COLO668 (cell line): ENCODE data around the gene NOS1AP.

ENCODE experiments used
- DNase-seq: peaks from one replicate; lab custom pipeline; 2025; ENCODE audit not compliant: unreplicated experiment; lab: John Stamatoyannopoulos, UW

The NOS1AP gene

DNA sequence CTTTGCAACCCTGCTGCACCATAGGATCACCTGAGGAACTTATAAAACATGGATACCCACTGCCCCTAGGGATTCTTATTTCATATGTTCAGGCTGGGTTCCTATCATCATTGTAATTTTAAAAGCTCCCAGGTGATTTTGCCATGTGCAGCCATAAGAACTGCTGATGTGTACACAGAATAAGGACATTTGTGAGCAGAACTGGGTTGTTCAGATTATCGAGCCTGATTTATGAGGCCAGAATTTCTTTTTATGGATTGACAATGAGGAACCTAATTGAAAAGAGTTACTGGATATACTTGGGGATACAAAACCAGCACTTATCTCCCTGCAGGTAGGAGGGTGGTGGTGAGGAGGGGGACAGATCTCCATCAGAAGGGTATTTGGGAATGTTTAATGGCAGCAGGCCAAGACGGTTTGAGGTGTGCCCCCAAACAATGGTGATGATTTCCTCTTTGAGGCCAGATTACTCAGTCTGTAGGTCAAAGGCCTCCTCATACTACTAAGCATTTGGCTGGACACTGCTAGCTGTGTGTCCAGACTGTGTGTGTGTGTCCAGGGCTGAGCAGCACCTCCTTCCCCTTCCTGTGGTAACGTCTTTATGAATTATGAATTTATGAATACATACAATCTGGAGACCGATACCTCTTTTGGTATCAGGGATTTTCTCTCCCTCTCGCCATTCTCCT, 18.9 kb downstream of the NOS1AP start:
- DNase-seq, result no peak

DNA sequence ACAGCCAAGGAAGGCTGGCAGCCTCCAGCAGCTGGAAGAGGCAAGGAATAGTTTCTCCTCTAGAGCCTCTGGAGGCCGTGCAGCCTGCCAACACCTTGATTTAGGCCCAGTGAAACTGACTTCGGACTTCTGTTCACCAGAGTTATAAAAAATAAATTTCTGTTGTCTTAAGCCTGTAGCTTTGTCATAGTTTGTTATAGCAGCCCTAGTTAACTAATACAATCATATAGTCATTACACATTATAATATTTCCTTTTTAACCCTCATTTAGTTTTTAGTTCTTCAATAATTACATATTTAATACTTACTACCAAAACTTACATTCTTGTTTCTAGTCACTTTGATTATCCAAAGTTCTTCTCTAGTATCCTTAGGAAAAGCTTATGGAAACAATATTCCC, 20.3 kb downstream of the NOS1AP start:
- no peak for DNase-seq

DNA sequence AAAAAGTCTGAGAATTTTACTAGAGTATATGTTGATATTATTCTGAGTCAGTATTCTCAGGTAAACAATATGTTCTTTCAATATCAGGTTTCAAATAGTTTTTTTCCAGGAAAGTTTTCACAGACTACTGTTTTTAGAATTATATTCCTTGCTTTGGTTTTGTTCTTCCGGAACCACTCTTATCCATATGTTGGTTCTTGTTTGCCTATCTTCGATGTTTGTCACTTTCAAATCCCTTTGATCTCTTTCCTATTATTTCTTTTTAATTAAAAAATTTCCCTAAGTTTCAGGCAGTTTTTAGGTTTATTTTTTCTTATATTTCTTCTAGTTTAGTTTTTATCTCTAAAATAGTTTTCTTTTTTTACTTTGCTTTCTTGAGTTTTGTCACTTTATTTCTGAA, 20.9 kb downstream of the NOS1AP start:
- DNase-seq, result no peak

DNA sequence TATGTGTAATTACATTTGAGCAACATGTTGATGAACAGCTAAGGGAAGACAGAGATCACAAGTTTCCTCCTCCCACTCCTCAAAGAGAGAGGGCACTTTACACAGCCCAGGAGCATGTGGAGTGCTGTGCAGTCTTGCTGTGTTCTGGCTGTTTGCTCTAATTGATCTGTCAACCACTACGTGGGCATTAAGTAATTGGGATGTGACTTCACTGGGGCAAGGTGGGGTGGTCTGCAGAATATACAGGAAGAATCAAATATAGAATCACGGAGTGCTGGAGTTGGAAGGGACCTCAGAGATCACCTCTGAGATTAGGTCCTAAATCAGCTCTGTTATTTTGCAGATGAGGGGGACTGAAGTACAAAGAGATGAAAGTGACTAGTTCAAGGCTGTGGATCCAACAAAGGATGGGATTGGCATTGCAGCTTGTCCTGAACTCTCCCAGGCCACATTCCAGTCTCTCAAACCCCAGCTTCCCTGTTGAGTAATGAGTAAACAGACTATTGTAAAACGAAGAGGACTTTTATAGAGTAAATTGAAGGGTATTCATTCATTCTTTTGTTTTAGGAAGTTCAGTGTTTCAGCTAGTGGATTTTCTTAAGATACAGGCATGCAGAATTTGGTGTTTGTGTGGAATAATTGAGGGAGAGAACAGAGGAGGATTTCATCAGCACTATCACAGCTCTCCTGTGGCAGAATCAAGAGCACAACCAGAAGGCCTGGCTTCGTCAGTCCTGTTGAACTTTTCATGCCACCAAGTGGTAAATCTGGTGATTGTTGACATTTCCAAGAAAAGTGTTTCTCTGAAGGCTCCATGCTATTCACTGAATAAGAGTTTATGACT, 22.4 kb downstream of the NOS1AP start:
- DNase-seq, result no peak

DNA sequence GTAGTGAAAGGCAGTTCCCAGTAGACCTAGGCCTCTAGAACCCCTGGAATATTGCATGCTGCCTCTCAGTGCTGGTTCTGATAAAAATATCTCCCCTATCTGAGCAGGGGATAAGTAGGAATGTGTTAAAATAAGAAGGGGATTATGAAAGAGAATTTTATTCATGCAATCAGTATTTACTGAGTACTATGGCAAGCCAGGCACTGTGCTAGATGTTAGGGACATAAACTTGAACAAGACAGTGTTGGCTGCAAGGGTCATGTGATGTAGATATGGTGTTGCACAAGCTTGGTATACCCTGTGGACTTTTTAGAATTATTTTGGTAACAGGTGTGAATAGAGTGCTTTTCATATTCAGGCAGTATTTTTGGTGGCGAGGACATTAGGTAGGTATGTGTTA, 23.6 kb downstream of the NOS1AP start:
- DNase-seq, result no peak

DNA sequence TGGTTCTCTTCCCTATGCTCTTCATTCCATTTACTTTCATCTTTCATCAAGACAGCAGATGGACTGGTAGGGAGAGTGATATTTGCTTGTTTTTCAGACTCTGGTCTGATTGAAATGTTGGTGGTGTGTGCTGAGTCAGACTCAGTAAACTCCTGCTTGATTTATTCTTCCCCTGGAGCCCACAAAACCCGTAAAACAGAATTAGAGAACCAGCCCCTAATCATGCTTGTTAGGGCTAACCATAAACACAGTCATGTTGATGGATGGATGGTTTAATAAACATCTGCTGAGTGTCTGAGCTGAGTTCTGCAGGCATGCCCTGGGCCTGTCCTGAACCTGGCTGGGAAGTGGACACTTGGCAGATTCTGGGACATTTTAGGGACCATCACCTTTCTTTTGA, 24.8 kb downstream of the NOS1AP start:
- DNase-seq, result no peak

DNA sequence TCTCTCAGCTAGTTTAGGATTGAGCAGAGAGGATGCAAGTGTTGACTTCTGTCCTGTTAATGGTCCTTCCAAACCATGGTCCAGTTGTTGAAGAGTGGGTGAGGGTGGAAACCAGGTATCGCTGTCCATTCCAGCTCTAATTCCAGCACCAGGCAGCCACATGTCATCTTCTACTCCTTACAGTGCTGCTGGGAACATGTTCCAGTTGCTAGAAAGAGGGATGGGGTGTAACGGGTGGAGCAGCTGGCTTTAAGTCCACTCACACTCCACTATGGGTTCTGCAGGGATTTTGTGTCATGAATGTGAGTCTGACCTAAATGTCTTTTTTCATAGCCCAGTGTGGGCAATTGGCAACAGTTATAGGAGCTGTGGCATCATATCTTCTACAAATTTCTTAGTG, 25.2 kb downstream of the NOS1AP start:
- no peak for DNase-seq

DNA sequence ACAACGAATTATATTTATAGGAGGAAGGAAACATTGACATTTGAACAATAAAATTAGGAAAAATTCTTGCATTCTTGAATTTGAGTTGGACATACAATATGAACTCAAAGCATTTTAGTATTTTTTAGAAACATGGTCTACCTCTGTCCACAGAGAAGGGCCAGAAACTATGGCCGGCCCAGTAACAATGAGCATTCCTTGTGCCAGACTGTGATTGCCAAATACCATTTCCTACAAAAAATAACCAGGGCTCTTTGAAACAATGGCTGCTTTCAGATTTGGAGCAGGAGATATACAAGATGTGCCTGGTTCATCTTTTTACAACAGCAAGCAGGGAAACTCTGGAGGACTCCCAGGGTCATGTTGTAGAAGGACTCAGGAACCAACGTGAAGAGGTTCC, 38.4 kb downstream of the NOS1AP start:
- no peak for DNase-seq

DNA sequence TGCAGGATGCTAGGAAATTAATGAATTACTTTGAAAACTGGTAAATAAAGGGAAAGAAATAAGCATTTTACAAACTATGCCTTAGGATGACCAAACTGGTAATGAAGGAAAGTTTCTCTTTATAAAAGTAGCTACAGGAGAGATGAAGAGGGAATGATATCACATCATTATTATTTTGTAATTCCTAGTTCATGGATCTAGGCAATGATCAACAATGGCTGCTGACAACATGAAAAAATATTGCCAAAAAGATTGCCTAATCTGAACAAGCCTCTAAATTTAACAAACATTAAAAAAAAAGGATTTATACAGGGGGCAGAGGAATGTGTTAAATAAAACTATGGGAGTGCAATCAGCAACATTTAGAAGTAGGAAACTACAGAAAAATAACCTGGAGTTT, 38.9 kb downstream of the NOS1AP start:
- DNase-seq, result no peak

DNA sequence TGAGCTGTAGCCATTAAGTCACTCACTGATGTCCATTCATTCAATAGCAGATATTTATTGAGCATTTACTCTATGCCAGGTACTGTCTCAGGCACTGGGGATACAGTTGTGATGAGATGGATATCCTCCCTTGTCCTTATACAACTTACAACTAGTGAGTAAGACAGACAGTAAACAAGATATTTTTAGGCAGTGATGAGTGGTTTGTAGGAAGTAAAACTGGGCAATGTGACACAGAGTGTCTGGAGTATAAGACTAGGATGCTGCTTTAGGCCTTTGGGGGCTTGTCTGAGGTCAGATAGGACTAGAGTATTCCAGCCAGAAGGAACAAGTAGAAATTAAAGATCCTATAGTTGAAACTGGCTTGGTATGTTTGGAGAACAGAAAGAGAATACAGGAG, 41.4 kb downstream of the NOS1AP start:
- no peak for DNase-seq

DNA sequence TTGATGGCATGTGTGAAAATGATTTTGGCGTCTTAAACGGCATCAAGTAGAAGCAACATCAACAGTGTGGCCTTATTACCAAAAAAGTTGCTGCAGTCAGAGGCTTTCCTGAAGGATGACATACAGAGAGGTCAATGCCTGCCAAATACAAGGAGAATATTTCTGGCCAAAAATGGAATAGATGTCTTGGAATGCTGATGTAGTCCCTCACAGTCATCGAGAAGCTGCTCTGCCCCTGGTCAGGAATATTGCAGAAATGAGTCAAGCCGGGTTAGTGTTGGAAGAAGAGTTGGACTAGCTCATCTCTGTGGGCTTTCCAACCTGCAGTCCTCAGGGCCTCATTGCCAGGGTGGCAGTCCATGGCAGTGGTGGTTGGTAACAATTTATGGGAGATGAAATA, 42.1 kb downstream of the NOS1AP start:
- no peak for DNase-seq

DNA sequence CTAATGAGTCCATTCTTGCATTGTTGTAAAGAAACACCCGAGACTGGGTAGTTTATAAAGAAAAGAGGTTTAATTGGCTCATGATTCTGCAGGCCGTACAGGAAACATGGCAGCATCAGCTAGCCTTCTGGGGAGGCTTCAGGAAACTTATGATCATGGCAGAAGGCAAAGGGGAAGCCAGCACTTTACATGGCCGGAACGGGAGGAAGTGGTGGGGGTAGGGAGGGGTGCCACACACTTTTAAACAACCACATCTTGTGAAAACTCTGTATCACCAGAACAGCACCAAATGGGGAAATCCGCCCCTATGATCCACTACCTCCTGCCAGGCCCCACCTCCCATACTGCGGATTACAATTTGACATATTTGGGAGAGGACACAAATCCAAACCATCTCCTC, 43.9 kb downstream of the NOS1AP start:
- no peak for DNase-seq

DNA sequence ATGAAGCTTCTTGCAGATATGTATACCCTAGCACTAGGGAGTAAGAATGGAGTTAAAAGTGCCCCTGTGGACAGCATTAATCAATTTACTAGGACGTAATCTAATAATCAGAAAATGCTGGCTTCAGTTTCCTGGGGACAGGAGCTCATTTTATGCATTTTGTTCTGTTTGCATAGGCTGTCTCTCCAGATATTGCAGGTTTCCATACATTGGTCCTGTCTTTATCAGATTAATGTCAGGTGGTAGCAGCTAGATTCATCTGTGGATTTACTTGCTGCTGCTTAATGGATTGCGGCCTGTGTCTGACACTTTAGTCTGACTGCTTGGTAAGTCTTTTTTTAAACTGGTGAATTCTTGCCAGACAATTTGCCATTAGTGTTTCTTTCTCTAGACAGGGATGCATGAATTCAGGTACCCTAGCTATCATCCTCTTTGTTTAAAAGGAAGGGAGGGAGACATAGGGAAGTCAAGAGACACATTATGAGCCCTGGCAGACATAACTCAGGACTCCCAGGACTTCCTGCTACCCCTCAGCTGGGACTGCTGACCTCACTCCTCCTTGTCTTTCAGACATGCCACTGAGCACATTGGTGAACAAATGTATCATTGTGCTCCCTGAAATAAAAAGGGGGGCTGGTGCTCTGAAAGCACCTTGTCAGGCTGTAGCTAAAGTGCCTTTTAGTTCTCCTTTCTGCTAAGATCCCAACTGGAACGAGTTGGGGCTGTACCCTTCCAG, 47.7 kb downstream of the NOS1AP start:
- DNase-seq, result no peak

DNA sequence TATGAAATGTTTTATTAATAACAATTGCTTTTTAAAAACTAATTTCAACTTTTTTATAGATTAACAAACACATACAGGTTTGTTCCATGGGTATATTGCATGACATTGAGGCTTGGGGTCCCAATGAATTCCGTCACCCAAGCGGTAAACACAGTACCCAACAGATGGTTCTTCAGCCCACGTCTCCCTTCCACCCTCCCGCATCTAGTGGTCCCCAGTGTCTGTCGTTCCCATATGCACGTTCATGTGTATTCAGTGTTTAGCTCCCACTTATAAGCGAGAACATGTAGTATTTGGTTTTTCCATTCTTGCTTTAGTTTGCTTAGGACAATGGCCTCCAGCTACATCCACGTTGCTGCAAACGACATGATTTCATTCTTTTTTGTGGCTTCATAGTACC, 48.6 kb downstream of the NOS1AP start:
- no peak for DNase-seq

DNA sequence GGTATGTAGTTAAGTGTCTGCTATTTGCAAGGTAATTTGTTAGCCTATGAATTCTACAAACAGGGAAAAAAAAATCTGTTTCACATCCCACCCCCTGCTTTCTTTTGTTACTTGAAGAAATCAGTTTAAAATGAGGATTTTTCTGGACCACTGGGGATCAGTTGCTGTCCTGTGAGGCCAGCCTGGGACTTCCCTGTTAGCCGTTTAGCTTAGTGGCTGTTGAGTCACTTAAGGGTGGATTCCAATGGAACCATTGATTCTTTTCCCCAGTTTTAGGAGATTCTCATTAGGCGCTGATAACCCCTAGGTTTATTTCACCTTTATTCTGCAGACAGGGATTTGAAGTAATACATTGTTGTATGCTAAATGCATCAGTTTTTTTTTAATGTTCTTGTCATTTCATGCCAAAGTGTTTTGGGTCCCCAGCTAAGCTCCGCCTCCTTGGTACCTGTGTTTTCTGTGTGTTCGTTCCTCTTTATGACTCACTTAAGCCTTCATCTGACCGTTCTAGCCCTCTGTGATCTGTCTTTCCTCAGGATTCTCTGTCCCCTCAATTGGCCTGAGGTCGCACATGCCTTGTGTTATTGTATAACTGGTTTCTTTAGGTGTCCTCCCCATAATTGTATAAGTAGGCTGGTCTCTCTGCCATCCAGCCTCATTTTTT, 59.3 kb downstream of the NOS1AP start:
- no peak for DNase-seq

DNA sequence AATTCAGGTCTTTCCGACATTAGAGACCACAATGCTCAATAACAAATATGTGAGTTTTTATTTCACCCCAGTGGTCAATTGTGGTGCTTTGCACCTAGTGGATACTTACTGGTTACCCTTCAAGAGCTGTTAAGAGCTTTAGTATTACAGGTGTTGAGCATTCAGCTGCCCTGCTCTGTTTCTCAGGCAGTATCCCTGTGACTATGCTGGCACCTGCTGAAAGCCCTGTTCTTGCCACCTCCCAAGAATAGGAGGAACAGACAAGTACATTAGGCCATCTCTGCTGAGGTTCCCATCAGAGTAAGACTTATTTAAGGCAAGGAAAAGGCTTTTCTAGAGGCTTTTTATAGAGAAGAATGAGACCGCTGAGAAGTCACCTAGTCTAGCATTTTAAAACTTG, 60.8 kb downstream of the NOS1AP start:
- no peak for DNase-seq

DNA sequence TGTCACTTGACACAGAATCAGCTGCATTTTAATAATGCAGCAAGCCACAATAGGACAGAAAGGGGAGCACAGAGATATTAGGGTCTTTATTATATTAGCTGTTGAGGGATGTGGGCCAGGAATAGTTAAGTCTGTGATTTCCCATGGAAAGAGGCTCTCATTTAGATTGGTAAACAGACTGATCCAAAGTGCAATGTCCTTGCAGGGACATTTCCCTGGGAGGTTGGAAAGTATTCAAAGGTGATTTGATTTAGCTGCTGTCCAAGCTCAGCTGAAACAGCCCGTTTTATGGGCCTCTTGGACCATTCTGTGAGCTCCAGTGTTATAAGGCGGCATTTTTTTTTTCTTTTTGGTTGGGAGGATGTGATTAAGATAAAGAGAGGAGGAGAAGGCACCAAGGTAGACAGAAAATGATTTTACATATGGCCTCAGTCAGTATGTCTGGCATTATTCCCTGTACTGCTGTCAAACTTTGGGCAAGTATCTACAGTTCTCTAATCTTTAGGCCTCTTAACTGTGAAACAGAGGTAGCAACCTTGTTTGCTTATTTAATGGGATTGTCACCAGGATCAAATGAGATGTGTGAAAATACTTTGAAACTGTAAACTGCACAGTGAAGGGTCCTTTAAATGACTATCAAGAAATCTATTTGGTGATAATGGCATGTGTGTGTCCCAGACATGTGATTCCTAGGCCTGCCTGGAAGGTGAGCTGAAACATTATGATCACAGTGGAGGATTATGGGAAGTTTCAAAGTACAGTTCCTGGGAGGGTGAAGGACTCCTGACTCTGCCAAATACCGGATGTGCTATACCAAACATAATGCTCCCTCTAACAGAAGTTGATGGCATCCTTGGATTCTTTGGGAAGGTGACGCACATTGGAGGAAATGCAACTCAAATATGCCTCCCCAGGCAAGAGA, 62.2 kb downstream of the NOS1AP start:
- DNase-seq, result no peak

DNA sequence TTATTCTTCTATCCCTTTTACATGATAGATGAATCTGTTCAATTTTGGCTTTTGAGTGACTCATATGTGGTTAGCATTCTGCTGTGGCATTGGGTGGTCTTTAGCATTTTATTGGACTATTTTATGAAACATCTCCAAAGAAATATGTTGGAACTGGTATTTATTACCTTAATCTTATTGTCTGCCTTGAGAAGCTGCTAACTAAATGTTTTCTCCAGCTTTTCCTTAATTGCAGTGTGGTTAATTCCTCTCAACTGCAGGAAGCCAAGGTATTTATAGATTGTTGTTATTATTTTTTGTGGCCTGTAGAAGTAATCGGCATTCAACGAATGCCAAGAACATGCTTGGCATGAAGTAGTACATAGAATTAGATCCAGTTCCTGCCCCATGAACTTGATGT, 64.1 kb downstream of the NOS1AP start:
- DNase-seq, result no peak

DNA sequence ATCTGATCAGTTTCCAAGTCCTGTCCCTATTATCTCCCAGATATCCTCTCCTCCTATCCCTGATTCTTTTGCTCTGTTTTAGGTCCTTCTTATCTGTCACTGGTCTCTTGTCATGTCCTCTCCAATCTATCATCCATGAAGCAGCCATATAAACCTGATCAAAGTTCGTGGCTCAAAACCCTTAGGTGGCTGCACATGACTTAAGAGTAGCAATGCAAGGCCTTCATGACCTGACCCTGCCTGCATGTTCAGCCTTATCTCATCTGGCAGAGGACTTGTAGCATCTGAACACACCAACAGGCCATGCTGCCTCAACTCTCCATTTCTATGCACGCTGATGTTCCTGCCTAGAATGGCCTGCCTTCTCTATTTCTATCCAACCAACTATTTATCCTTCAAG, 65.2 kb downstream of the NOS1AP start:
- DNase-seq, result no peak

DNA sequence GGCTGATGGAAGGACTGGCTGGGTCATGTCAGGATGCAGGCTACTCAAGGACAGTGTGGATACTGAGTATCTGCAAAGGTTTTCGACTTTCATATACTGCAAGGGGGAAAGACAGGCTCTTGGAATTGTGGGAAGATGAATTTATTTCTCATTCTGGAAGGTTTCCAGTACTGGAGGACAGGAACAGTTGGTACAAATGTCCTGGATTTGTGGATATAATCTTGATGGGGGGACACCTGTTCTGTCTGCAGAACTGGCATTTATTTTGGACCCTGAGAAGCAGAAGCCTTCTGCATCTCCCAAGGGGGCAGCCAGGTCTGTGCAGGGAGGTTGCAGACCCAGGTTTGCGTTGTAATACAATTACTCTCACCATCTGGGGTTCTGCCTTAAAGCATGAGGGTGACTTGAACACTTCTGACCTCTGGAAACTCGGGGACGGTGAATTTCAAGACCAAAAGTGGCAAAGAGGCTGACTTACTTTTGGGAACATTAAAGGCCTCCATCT, 65.8 kb downstream of the NOS1AP start:
- no peak for DNase-seq
